T47D (cell line): ENCODE data around the gene CHRM4.
"Not testable (repeated sequence)": the region's sequence is repeated elsewhere in the genome, so short reads cannot be mapped to it uniquely, and the experiment has no call there.

ENCODE experiments used
- DNase-seq, 2 experiments: peaks; one replicate each; pipeline versions ENCODE4 v3.0.0 to v3.0.0-alpha.2; 2011 to 2012; ENCODE audit warnings: low read depth in 1 of 2, low spot score in 1 of 2
- JUND ChIP-seq: IDR thresholded peaks from 2 replicates; pipeline ENCODE4 v1.6.1; 2012; ENCODE audit warnings: low read depth
- in situ Hi-C: cut with HindIII; loops from 2 replicates; pipeline ENCODE4 v1.10.0; 2016; ENCODE audit warnings: low sequenced_read_pairs, low pct_unique_long_range_greater_than_20kb

The CHRM4 gene

GRCh38 chr11:46376258-46377050 lies 15.1 kb downstream of the CHRM4 start:
- in situ Hi-C loops, result no loop called here
- no peak for TF ChIP-seq JUND

GRCh38 chr11:46375392-46376101 lies 16.0 kb downstream of the CHRM4 start:
- in situ Hi-C loops, result no loop called here
- no peak for DNase-seq
- no peak for TF ChIP-seq JUND

More at GRCh38 chr11:46376258-46377050, 15.1 kb downstream of the CHRM4 start:
- DNase-seq, result no peak

- in situ Hi-C loops, result no loop called here
- no peak for TF ChIP-seq JUND
- no peak for DNase-seq
Measured at GRCh38 chr11:46374815-46375214, 16.8 kb downstream of the CHRM4 start.

- no peak for TF ChIP-seq JUND
- in situ Hi-C loops, result no loop called here
- no peak for DNase-seq
Measured at GRCh38 chr11:46373787-46374740, 17.5 kb downstream of the CHRM4 start.

GRCh38 chr11:46372501-46372900 lies 19.1 kb downstream of the CHRM4 start:
- in situ Hi-C loops, result not testable (repeated sequence)

GRCh38 chr11:46372086-46372485 lies 19.5 kb downstream of the CHRM4 start:
- in situ Hi-C loops, result no loop called here
- TF ChIP-seq JUND, result no peak

More at GRCh38 chr11:46372501-46372900, 19.1 kb downstream of the CHRM4 start:
- not testable (repeated sequence) for DNase-seq

GRCh38 chr11:46371262-46371661 lies 20.3 kb downstream of the CHRM4 start:
- in situ Hi-C loops, result not testable (repeated sequence)

More at GRCh38 chr11:46372086-46372485, 19.5 kb downstream of the CHRM4 start:
- DNase-seq, result no peak

GRCh38 chr11:46370253-46370652 lies 21.3 kb downstream of the CHRM4 start:
- in situ Hi-C loops, result no loop called here
- no peak for TF ChIP-seq JUND
- DNase-seq, result no peak

More at GRCh38 chr11:46371262-46371661, 20.3 kb downstream of the CHRM4 start:
- not testable (repeated sequence) for DNase-seq

GRCh38 chr11:46369458-46370152 lies 22.0 kb downstream of the CHRM4 start:
- in situ Hi-C loops, result no loop called here
- DNase-seq, result peak; percentile 73 to 80
- TF ChIP-seq JUND, result no peak

- no peak for DNase-seq
- TF ChIP-seq JUND, result no peak
- in situ Hi-C loops, result no loop called here
Measured at GRCh38 chr11:46367916-46368267, 23.7 kb downstream of the CHRM4 start.

- DNase-seq, result no peak
- TF ChIP-seq JUND, result no peak
- in situ Hi-C loops, result no loop called here
Measured at GRCh38 chr11:46367244-46367915, 24.2 kb downstream of the CHRM4 start.
